Measurements from ENCODE around the gene FBXL15. TPM values are rescaled to one million over a fixed set of nuclear protein-coding genes. Genes with fewer than 3 reads are reported as not detected.

FBXL15 gene
- total RNA-seq, 2 donors from 2014 or later = 9.7 to 11.4 TPM

DNA sequence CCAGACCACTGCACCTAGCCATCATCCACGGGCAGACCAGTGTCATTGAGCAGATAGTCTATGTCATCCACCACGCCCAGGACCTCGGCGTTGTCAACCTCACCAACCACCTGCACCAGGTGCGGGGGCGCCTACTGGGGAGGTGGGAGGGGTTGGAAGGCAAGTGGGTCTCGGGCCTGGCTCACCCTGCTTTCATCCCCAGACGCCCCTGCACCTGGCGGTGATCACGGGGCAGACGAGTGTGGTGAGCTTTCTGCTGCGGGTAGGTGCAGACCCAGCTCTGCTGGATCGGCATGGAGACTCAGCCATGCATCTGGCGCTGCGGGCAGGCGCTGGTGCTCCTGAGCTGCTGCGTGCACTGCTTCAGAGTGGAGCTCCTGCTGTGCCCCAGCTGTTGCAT, 20.6 kb upstream of the FBXL15 start:
- no peaks in the 10 kb centered on the region for H3K27me3 ChIP-seq (ENCODE audit: control insufficient read depth, insufficient read depth, low read length, poor library complexity, severe bottlenecking)
- H3K27ac ChIP-seq (ENCODE audit: low read depth, low read length) = no peak overlapping the region
- Mint-ChIP-seq H3K4me1 (peaks cover 9% of the 10 kb centered on the region), H3K27ac (no peak overlapping the region), H3K9me3 (no peaks in the 10 kb centered on the region), H3K36me3 (ENCODE audit: low read depth) (peaks cover 23% of the 10 kb centered on the region), H3K27me3 (ENCODE audit: insufficient read depth) (peaks cover 4% of the 10 kb centered on the region), H3K4me3 (no peak overlapping the region)
- TF ChIP-seq, protein P1, sequence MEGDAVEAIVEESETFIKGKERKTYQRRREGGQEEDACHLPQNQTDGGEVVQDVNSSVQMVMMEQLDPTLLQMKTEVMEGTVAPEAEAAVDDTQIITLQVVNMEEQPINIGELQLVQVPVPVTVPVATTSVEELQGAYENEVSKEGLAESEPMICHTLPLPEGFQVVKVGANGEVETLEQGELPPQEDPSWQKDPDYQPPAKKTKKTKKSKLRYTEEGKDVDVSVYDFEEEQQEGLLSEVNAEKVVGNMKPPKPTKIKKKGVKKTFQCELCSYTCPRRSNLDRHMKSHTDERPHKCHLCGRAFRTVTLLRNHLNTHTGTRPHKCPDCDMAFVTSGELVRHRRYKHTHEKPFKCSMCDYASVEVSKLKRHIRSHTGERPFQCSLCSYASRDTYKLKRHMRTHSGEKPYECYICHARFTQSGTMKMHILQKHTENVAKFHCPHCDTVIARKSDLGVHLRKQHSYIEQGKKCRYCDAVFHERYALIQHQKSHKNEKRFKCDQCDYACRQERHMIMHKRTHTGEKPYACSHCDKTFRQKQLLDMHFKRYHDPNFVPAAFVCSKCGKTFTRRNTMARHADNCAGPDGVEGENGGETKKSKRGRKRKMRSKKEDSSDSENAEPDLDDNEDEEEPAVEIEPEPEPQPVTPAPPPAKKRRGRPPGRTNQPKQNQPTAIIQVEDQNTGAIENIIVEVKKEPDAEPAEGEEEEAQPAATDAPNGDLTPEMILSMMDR (conservative IDR thresholded peaks at IDR 0.05) = no peak
- H3K4me1 ChIP-seq (ENCODE audit: control insufficient read depth, insufficient read depth, low read length) = peaks cover 7% of the 10 kb centered on the region
- no peaks in the 10 kb centered on the region for H3K9me3 ChIP-seq (ENCODE audit: control insufficient read depth, low read length)
- H3K36me3 ChIP-seq (ENCODE audit: control insufficient read depth, insufficient read depth, low read length) = peaks cover 25% of the 10 kb centered on the region
- 94 to 96% methylated on average over 12 to 17 of the region's 17 CpGs for WGBS, 2 experiments (ENCODE audit: insufficient coverage in 1 of 2, insufficient read length in 1 of 2)
- H3K4me3 ChIP-seq (ENCODE audit: low read length) = no peak overlapping the region
- H3K9ac ChIP-seq (ENCODE audit: extremely low read depth, low read length, poor library complexity, severe bottlenecking) = no peak overlapping the region
- no peak for DNase-seq

DNA sequence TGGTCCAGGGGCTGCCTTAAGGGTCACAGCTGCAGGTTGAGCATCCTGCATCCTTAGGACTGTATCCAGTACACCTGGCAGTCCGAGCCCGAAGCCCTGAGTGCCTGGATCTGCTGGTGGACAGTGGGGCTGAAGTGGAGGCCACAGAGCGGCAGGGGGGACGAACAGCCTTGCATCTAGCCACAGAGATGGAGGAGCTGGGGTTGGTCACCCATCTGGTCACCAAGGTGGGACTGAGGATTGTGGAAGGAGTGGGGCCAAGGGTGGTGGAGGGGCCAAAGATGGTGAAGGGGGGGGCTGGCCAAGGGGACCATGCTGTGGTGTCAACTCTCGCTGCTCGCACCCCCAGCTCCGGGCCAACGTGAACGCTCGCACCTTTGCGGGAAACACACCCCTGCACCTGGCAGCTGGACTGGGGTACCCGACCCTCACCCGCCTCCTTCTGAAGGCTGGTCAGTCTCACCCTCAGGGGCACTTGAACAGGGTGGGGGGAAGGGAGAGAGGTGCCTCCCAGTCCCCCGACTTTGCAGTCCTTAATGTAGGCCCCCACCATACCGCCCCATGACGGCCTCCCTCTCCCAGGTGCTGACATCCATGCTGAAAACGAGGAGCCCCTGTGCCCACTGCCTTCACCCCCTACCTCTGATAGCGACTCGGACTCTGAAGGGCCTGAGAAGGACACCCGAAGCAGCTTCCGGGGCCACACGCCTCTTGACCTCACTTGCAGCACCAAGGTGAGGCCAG, 19.9 kb upstream of the FBXL15 start:
- DNase-seq = no peak
- H3K27me3 Mint-ChIP-seq (ENCODE audit: insufficient read depth) = peaks cover 7% of the 10 kb centered on the region
- 93 to 95% methylated on average over 7 to 22 of the region's 22 CpGs for WGBS, 2 experiments (ENCODE audit: insufficient coverage in 1 of 2, insufficient read length in 1 of 2)
- H3K9me3 ChIP-seq (ENCODE audit: control insufficient read depth, low read length) = no peaks in the 10 kb centered on the region
- H3K27ac Mint-ChIP-seq = no peak overlapping the region
- H3K36me3 ChIP-seq (ENCODE audit: control insufficient read depth, insufficient read depth, low read length) = peaks cover 25% of the 10 kb centered on the region
- no peak overlapping the region for H3K4me3 ChIP-seq (ENCODE audit: low read length)
- no peak overlapping the region for H3K4me3 Mint-ChIP-seq
- H3K27me3 ChIP-seq (ENCODE audit: control insufficient read depth, insufficient read depth, low read length, poor library complexity, severe bottlenecking) = no peaks in the 10 kb centered on the region
- TF ChIP-seq, protein P1 (conservative IDR thresholded peaks at IDR 0.05) = no peak
- H3K4me1 Mint-ChIP-seq = peaks cover 9% of the 10 kb centered on the region
- peaks cover 7% of the 10 kb centered on the region for H3K4me1 ChIP-seq (ENCODE audit: control insufficient read depth, insufficient read depth, low read length)
- H3K9me3 Mint-ChIP-seq = no peaks in the 10 kb centered on the region
- no peak overlapping the region for H3K27ac ChIP-seq (ENCODE audit: low read depth, low read length)
- no peak overlapping the region for H3K9ac ChIP-seq (ENCODE audit: extremely low read depth, low read length, poor library complexity, severe bottlenecking)
- H3K36me3 Mint-ChIP-seq (ENCODE audit: low read depth) = peaks cover 23% of the 10 kb centered on the region

DNA sequence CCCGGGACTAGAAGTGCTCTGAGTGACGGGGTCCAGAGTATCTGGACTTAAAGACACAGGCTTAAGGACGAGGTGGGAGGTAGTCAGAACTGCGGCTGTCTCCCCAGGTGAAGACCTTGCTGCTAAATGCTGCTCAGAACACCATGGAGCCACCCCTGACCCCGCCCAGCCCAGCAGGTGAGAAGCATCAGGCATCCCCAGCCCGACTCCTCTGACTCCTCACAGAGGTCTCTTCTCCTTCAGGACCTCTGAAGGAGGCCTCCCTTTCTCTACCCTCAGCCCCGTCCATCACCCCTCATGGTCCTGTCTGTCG, 19.3 kb upstream of the FBXL15 start:
- Mint-ChIP-seq H3K4me3 (no peak overlapping the region), H3K4me1 (peaks cover 4% of the 10 kb centered on the region), H3K36me3 (ENCODE audit: low read depth) (peaks cover 23% of the 10 kb centered on the region), H3K27me3 (ENCODE audit: insufficient read depth) (peaks cover 13% of the 10 kb centered on the region), H3K9me3 (no peaks in the 10 kb centered on the region), H3K27ac (no peak overlapping the region)
- Histone ChIP-seq H3K9ac (ENCODE audit: extremely low read depth, low read length, poor library complexity, severe bottlenecking) (no peak overlapping the region), H3K4me1 (ENCODE audit: control insufficient read depth, insufficient read depth, low read length) (peaks cover 3% of the 10 kb centered on the region), H3K27ac (ENCODE audit: low read depth, low read length) (no peak overlapping the region), H3K9me3 (ENCODE audit: control insufficient read depth, low read length) (no peaks in the 10 kb centered on the region), H3K4me3 (ENCODE audit: low read length) (no peak overlapping the region), H3K36me3 (ENCODE audit: control insufficient read depth, insufficient read depth, low read length) (peaks cover 25% of the 10 kb centered on the region), H3K27me3 (ENCODE audit: control insufficient read depth, insufficient read depth, low read length, poor library complexity, severe bottlenecking) (no peaks in the 10 kb centered on the region)
- no peak for DNase-seq
- WGBS, 2 experiments (ENCODE audit: insufficient coverage in 1 of 2, insufficient read length in 1 of 2) = 90% methylated on average over 5 to 8 of the region's 8 CpGs
- TF ChIP-seq, protein P1 (conservative IDR thresholded peaks at IDR 0.05) = no peak
